KOPT-K1 (cell line): ENCODE results near the gene HSFX3.
"Not testable (repeated sequence)": the region's sequence is repeated elsewhere in the genome, so short reads cannot be mapped to it uniquely, and the experiment has no call there.

ENCODE experiments used
- H3K27ac ChIP-seq: fragments of 200-600 bp; sonication (generic); 2 replicates; pipeline ENCODE4 v1.5.1; 2016; ENCODE audit warnings: antibody characterized with exemption, mild to moderate bottlenecking, low read depth, low read length; ENCODE audit not compliant: poor library complexity, severe bottlenecking
- H3K36me3 ChIP-seq: fragments of 200-600 bp; sonication (generic); 2 replicates; pipeline ENCODE4 v1.5.1; 2017; ENCODE audit warnings: antibody characterized with exemption, mild to moderate bottlenecking, low read length, moderate library complexity; ENCODE audit not compliant: insufficient read depth
- H3K9me3 ChIP-seq: fragments of 200-600 bp; sonication (generic); 2 replicates; pipeline ENCODE4 v1.5.1; 2017; ENCODE audit warnings: antibody characterized with exemption, low read length, mild to moderate bottlenecking; ENCODE audit not compliant: insufficient read depth, poor library complexity, severe bottlenecking

Gene HSFX3

DNA sequence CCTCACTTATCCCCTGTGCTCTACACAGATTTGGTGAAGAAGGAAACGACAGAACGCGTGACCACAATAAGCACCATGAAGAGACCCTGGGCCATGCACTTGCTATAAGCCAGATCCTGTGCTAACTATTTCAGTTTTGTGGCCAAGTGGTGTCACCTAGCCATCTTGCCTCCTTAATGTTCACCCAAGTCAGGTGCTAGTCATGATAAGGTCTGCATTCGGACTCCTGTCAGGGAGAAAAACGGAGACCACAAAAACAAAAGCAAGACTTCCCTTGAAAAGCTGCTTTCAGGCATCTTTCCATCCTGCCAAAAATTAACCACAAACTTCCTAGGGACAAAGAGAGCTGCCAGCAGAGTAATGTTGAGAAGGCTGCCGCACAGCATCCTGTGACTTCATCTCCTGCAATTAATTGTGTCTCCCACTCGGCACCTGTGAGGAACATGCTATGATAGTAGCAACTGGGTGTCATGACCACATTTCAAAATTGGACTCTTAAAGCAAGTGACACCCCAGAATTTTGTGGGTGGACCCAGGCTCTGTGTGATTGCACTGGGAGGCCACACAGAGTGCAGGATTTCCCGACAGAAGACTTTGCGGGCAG lies 35.8 kb downstream of the HSFX3 start:
- H3K9me3 ChIP-seq: no peaks in the 10 kb centered on the region
- peak overlapping the region; percentile 43 for H3K27ac ChIP-seq
- no peaks in the 10 kb centered on the region for H3K36me3 ChIP-seq

- H3K36me3 ChIP-seq: no peaks in the 10 kb centered on the region
- H3K27ac ChIP-seq: peak overlapping the region; percentile 61
- no peaks in the 10 kb centered on the region for H3K9me3 ChIP-seq
Measured at GRCh38 chrX:149512225-149512885, 37.4 kb downstream of the HSFX3 start.

GRCh38 chrX:149511081-149511480 lies 38.6 kb downstream of the HSFX3 start:
- no peak overlapping the region for H3K27ac ChIP-seq
- no peaks in the 10 kb centered on the region for H3K9me3 ChIP-seq
- H3K36me3 ChIP-seq: no peaks in the 10 kb centered on the region

DNA sequence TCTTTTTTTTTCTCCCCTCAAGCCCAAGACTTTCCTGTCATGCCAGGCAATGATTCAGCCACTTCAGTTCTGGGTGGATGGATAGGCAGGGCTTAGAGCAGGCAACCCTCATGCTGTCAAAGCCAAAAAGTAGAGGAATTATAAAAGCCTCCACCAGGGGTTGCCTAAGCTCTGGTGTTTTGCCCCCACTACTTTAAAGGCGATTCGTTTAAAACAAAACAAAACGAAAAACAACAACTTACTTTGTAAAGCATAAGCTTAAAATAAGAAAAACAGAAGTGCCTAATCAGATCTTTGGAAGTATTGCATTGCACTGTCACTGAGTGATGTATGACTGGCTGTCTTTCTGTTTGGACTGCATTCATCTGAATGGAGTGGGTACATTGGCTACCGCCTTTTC lies 39.3 kb downstream of the HSFX3 start:
- no peaks in the 10 kb centered on the region for H3K9me3 ChIP-seq
- H3K27ac ChIP-seq: no peak overlapping the region
- H3K36me3 ChIP-seq: no peaks in the 10 kb centered on the region

- Histone ChIP-seq H3K36me3 (no peaks in the 10 kb centered on the region), H3K9me3 (no peaks in the 10 kb centered on the region), H3K27ac (no peak overlapping the region)
Measured at GRCh38 chrX:149508467-149508866, 41.3 kb downstream of the HSFX3 start.

GRCh38 chrX:149506349-149506748 lies 43.4 kb downstream of the HSFX3 start:
- Histone ChIP-seq H3K36me3 (peaks cover 12% of the 10 kb centered on the region; the same call in 1 of the 2 replicates), H3K9me3 (no peaks in the 10 kb centered on the region), H3K27ac (no peak overlapping the region)

DNA sequence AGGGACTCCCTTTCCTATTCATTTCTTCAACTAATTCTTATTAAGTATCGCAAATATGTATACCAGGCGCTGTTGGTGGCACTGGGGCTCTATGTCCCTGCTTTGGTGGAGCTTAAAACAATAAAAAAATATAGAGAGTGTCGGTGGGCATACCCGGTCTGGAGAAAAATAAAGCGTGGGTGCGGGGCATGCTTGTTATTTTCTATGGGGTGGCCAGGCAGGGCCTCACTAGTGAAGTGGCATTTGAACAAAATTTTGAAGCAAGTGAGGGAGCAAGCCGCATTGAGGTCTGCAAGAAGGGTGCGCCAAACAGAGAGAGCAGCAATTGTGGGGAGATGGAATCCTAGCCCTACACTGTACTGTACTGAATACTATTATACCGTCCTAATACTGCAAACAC lies 44.1 kb downstream of the HSFX3 start:
- peak overlapping the region; percentile 50 for H3K27ac ChIP-seq

DNA sequence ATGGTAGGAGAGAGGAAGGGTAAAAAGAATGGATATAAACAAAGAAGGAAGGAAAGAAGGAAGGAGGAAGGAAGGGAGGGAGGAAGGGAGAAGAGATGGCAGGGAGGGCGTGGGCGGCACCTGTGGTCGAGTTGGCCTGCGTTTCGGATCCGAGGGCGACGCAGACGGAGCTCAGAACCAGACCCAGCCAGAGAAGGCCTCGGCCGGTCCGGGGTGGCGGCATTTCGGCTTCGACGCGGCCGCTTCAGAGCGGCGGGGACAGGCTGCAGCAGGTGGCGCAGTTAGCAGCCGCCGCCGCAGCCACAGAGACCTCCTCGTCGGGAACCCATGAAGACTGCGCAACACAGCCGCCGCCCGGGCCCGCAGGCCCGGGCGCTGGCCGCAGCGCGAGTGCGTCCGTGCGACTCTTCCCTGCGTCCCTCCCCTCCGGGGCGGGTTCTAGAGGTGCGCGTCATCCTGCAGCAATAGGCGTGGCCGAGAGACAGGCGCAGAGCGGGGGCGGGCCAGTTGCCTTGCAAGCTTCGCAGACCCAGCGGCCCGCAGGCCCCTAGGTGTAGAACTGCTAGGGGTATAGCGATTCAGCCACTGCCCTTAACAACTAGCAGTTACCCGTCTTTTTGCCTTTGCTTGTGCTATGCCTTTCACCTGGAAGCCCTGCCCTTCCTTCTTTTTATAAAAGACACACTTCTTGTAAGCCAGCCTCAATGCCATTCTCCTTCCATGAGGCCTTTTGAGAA lies 44.6 kb downstream of the HSFX3 start, which contains the start of gene IDS:
Gene IDS (minus strand): TSS at position 392 of the 737 bp plus-strand sequence. CDS start 169 bp downstream, at position 223.
- Histone ChIP-seq H3K36me3 (peaks cover 24% of the 10 kb centered on the region), H3K9me3 (no peaks in the 10 kb centered on the region), H3K27ac (peak within 1 kb of the TSS; percentile 50)

More for the DNA sequence above, 44.1 kb downstream of the HSFX3 start:
- Histone ChIP-seq H3K36me3 (peaks cover 19% of the 10 kb centered on the region), H3K9me3 (no peaks in the 10 kb centered on the region)

GRCh38 chrX:149504226-149504914 lies 45.4 kb downstream of the HSFX3 start:
- Histone ChIP-seq H3K27ac (peak overlapping the region; percentile 50), H3K36me3 (peaks cover 30% of the 10 kb centered on the region), H3K9me3 (no peaks in the 10 kb centered on the region)

- H3K9me3 ChIP-seq, H3K27ac ChIP-seq: not testable (repeated sequence)
- H3K36me3 ChIP-seq: peaks cover 31% of the 10 kb centered on the region
Measured at GRCh38 chrX:149503446-149503845, 46.3 kb downstream of the HSFX3 start.

DNA sequence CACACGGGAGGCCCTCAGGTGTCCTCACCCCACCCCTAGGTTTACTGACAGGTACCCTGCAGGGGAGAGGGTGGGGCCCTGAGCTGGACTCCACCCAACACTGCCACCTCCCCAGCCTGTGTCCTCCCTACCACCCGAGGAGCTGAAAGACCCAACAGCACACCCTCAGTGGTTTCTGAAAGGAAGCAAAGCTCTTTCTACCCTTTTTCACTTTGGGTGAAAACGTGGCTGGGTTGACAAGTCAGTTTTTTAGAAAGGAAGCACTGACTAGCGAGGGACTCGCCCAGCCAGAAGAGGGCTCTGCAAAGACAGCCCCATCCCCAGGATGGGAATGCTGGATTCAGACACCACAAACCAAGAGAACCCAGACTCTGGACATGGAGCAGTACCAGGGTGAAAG lies 46.8 kb downstream of the HSFX3 start:
- H3K36me3 ChIP-seq: peaks cover 36% of the 10 kb centered on the region
- not testable (repeated sequence) for H3K27ac ChIP-seq, H3K9me3 ChIP-seq

GRCh38 chrX:149499766-149500165 lies 50.0 kb downstream of the HSFX3 start:
- Histone ChIP-seq H3K36me3 (peaks cover 67% of the 10 kb centered on the region), H3K9me3 (no peaks in the 10 kb centered on the region), H3K27ac (no peak overlapping the region)

- H3K27ac ChIP-seq: no peak overlapping the region
- H3K36me3 ChIP-seq: peaks cover 77% of the 10 kb centered on the region
Measured at GRCh38 chrX:149498767-149499166, 51.0 kb downstream of the HSFX3 start.

More at GRCh38 chrX:149498767-149499166, 51.0 kb downstream of the HSFX3 start:
- H3K9me3 ChIP-seq: no peaks in the 10 kb centered on the region
